Activated T-helper 2 cell treated with anti-CD3 and anti-CD28 coated beads, Interferon-gamma antibody, Interleukin-2, Interleukin-4, amounts not matched to agents 10 μg/mL and 5 μg/mL and 100 μg/mL, durations not matched to agents 14 hours and 24 hours and 36 hours (primary cell): ENCODE results near the gene ZFYVE26. TPM values are rescaled to one million over a fixed set of nuclear protein-coding genes. Genes with fewer than 3 reads are reported as not detected.
"Not testable (repeated sequence)": the region's sequence is repeated elsewhere in the genome, so short reads cannot be mapped to it uniquely, and the experiment has no call there.

Experiments
- DNase-seq: peaks from one replicate; pipeline ENCODE4 v3.0.0; 2021; ENCODE audit warnings: low spot score
- H3K27ac Mint-ChIP-seq: one replicate; pipeline ENCODE4 v1.8.0; 2021; ENCODE audit warnings: mixed read lengths
- H3K27me3 Mint-ChIP-seq: one replicate; pipeline ENCODE4 v1.8.0; 2021; ENCODE audit warnings: low read depth, mixed read lengths
- H3K36me3 Mint-ChIP-seq: one replicate; pipeline ENCODE4 v1.8.0; 2021; ENCODE audit warnings: low read depth, mixed read lengths
- H3K4me1 Mint-ChIP-seq: one replicate; pipeline ENCODE4 v1.8.0; 2021; ENCODE audit warnings: low read depth, mixed read lengths
- H3K4me3 Mint-ChIP-seq: one replicate; pipeline ENCODE4 v1.8.0; 2021; ENCODE audit warnings: low read depth, mild to moderate bottlenecking, moderate library complexity, mixed read lengths
- H3K9me3 Mint-ChIP-seq: one replicate; pipeline ENCODE4 v1.8.0; 2021; ENCODE audit warnings: mixed read lengths
- intact Hi-C: fragments of 100-400 bp; cut with micrococcal nuclease; formaldehyde crosslinking; loops from one replicate; pipeline ENCODE4 v1.15.1; 2023
- total RNA-seq: library from RNA; stranded (reverse); gene quantifications from 2 replicates; pipeline ENCODE4 v1.2.3, GENCODE V29; 2022

ZFYVE26 gene
- total RNA-seq, 1 donor from 2014 or later, result 16.0 TPM

DNA sequence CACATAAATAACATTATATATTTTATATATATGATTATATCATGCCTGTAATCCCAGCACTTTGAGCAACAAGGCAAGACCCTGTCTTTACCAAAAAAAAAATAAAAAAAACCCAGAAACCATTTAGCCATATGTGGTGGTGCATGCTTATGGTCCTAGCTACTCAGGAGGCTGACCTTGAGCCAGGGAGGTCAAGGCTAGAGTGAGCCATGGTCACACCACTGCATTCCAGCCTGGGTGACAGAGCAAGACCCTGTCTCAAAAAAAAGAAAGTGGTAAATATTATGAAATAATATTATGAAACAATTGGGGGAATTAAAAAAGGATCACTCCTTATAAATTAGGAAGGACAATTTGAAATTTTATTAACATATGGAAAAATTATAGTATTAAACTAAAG is 19.2 kb upstream of the ZFYVE26 start:
- intact Hi-C loops, result no loop called here
- Mint-ChIP-seq H3K4me1 (no peaks in the 10 kb centered on the region), H3K27me3 (no peaks in the 10 kb centered on the region), H3K27ac (no peak overlapping the region), H3K9me3 (no peaks in the 10 kb centered on the region), H3K4me3 (no peak overlapping the region), H3K36me3 (peaks cover 5% of the 10 kb centered on the region)
- DNase-seq, result no peak

DNA sequence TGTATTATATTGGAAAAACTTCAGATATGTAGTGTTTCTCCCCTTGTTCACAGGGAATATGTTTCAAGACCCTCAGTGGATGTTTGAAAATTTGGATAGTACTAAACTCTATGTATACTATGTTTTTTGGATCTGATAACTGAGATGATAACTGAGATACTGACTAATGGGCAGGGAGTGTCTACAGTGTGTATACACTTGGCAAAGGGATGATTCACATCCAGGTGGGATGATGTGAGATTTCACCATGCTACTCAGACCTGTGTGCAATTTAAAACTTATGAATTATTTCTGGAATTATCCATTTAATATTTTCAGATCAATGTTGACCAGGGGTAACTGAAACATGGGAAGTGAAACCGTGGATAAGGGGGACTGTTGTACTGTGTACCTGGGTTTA is 17.0 kb upstream of the ZFYVE26 start:
- intact Hi-C loops, result no loop called here
- Mint-ChIP-seq H3K9me3 (peaks cover 3% of the 10 kb centered on the region), H3K27me3 (no peaks in the 10 kb centered on the region), H3K4me1 (no peaks in the 10 kb centered on the region), H3K36me3 (peaks cover 16% of the 10 kb centered on the region), H3K4me3 (no peak overlapping the region), H3K27ac (no peak overlapping the region)
- no peak for DNase-seq

GRCh38 chr14:67831113-67831512 is 14.7 kb upstream of the ZFYVE26 start:
- peaks cover 30% of the 10 kb centered on the region for H3K36me3 Mint-ChIP-seq
- DNase-seq, result no peak
- H3K27ac Mint-ChIP-seq, result no peak overlapping the region
- no peaks in the 10 kb centered on the region for H3K4me1 Mint-ChIP-seq
- intact Hi-C loops, result no loop called here
- peaks cover 4% of the 10 kb centered on the region for H3K9me3 Mint-ChIP-seq
- H3K4me3 Mint-ChIP-seq, result no peak overlapping the region
- no peaks in the 10 kb centered on the region for H3K27me3 Mint-ChIP-seq

- Mint-ChIP-seq H3K9me3 (no peaks in the 10 kb centered on the region), H3K27me3 (no peaks in the 10 kb centered on the region), H3K4me1 (peaks cover 25% of the 10 kb centered on the region), H3K36me3 (peaks cover 5% of the 10 kb centered on the region), H3K4me3 (peak overlapping the region; percentile 96), H3K27ac (peak overlapping the region; percentile 92)
- intact Hi-C loops, result no loop called here
- no peak for DNase-seq
These were observed 4.7 kb upstream of the ZFYVE26 start for GRCh38 chr14:67821121-67821520.

DNA sequence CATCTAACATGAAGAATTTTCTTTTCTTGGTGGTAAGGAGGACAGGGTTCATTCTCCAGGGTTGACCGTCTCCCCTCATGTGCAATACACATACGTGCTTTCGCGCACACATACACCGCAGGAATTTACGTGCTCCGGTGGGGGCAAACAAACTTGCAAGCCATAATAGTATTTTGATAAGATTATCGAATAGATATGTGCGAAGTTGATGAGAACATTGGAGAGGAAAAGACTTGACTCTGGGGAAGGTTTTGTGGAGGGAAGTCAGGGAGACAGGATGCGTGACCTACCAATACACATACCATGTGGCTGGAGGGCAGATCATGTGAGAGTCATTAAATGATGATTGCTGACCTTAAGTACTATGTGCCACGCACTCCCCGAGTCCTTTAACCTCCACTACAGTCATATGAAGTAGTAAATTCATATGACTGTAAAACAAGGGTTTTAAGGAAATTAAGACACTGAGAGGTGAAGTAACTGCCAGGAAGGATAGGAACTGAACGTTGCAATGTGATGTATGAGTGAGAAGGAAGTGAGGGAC is 4.1 kb upstream of the ZFYVE26 start:
- no peaks in the 10 kb centered on the region for H3K9me3 Mint-ChIP-seq
- no peaks in the 10 kb centered on the region for H3K36me3 Mint-ChIP-seq
- H3K27me3 Mint-ChIP-seq, result no peaks in the 10 kb centered on the region
- intact Hi-C loops, result no loop called here
- H3K27ac Mint-ChIP-seq, result peak overlapping the region; percentile 92
- peaks cover 29% of the 10 kb centered on the region for H3K4me1 Mint-ChIP-seq
- H3K4me3 Mint-ChIP-seq, result peak overlapping the region; percentile 96
- DNase-seq, result no peak

- Mint-ChIP-seq H3K4me3 (peak within 1 kb of the TSS; percentile 96), H3K36me3 (no peaks in the 10 kb centered on the region), H3K4me1 (peaks cover 36% of the 10 kb centered on the region), H3K27me3 (no peaks in the 10 kb centered on the region), H3K27ac (peak within 1 kb of the TSS; percentile 92), H3K9me3 (no peaks in the 10 kb centered on the region)
- DNase-seq, result peak; percentile 84
- intact Hi-C loops, result loop anchor here (5.0 kb wide), 3 partner anchors 122 to 973 kb away; partner anchors contain the start of genes PIGH, RDH11 and ZFP36L1
These were observed 3.4 kb upstream of the ZFYVE26 start, which contains the start of gene RAD51B for GRCh38 chr14:67819563-67820421. RAD51B (plus strand) TSS chr14:67819779.

DNA sequence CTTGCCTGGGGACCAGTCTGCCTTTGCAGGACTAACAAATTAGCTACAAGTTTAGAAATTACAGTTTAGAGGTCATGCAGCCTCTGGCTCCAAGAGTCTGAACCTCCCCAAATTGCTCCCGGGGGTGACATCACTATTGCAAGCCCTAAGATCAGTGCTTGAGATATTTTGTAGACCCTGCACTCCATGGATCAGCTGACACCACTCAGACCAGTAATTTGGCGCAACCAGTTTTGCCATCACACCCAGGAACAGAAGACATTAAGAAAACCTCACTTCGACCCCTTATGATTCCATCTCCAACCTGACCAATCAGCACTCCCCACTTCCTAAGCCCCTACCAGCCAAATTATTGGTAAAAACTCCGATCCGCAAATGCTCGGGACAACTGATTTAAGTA is 2.1 kb upstream of the ZFYVE26 start:
- not testable (repeated sequence) for H3K27me3 Mint-ChIP-seq, H3K36me3 Mint-ChIP-seq, DNase-seq, H3K9me3 Mint-ChIP-seq
- Mint-ChIP-seq H3K4me1 (peaks cover 40% of the 10 kb centered on the region), H3K4me3 (peak overlapping the region; percentile 96), H3K27ac (peak overlapping the region; percentile 16)
- intact Hi-C loops, result loop anchor here (5.0 kb wide), 3 partner anchors 121 to 974 kb away; partner anchors contain the start of genes PIGH, RDH11 and ZFP36L1

DNA sequence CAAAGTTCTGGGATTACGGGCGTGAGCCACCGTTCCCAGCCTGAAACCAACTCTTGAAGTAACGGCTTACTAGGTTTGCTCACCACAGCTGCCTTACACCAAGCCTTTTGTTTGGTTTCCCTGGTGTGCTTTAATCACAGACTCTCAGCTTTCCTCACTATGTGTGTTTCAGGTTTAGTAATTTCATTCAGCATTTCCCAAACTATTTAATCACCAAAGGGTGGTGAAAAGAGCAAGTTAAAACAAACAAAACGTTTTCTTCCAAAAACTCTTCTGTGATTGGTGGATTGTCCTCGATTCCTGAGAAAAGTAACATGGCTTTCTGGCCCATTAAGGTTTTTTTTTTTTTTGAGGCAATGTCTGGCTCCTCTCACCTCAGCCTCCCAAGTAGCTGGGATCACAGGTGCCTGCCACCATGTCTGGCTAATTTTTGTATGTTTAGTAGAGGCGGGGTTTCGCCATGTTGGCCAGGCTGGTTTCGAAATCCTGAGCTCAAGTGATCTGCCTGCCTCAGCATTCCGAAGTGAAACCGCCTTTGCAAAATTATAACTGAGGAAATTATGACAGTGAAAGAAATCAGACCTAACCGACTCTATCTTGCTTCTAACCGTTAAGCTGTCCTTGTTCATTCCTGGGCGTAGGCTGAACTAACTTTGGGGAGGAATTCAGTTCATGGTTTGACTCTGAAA is 1.5 kb upstream of the ZFYVE26 start:
- no peaks in the 10 kb centered on the region for H3K9me3 Mint-ChIP-seq

DNA sequence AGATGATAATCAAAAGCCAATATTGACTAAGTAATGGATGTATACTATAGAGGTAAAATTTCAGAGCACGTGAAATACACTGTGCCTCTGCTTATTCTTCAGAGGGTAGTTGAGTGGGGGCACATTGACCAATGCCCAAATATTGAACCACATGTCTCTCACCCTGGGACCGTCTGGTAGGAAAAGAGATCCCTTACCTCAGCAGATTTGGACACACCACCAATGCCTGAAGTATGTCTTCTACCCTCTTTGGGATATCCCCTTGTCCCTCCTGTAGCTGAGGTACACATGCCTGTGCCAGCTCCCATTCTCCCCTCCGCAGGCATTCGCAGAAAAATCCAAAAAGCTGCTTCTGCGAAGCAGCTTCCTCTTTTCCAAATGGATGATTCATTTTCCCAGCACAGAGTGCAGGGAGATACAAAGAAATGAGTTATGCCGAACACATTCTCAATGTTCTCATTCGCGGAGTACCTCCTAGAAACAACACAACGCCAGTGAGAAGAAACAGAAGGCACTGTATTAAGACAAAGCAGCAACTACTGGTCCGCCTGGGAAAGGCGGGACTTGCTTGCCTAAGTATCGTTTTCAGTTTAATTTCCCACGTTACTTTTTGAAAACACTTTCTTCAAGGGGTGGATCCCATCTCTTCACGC is 691 bp downstream of the ZFYVE26 start:
- no peak for DNase-seq
- no peaks in the 10 kb centered on the region for H3K9me3 Mint-ChIP-seq
- peak overlapping the region; percentile 94 for H3K27ac Mint-ChIP-seq
- intact Hi-C loops, result loop anchor here (1.0 to 5.0 kb wide), 5 partner anchors 118 to 1162 kb away; partner anchors contain the start of genes EIF2S1, PIGH, RDH11 and ZFP36L1
- peaks cover 11% of the 10 kb centered on the region for H3K36me3 Mint-ChIP-seq
- H3K4me1 Mint-ChIP-seq, result peaks cover 33% of the 10 kb centered on the region
- peak overlapping the region; percentile 87 for H3K4me3 Mint-ChIP-seq
- no peaks in the 10 kb centered on the region for H3K27me3 Mint-ChIP-seq

More for the DNA sequence above, 1.5 kb upstream of the ZFYVE26 start:
- Mint-ChIP-seq H3K4me3 (peak overlapping the region; percentile 96), H3K36me3 (peaks cover 3% of the 10 kb centered on the region), H3K4me1 (peaks cover 40% of the 10 kb centered on the region), H3K27ac (no peak overlapping the region), H3K27me3 (no peaks in the 10 kb centered on the region)
- intact Hi-C loops, result loop anchor here (5.0 kb wide), 3 partner anchors 121 to 974 kb away; partner anchors contain the start of genes PIGH, RDH11 and ZFP36L1
- DNase-seq, result no peak

- no peaks in the 10 kb centered on the region for H3K9me3 Mint-ChIP-seq
- peak overlapping the region; percentile 87 for H3K4me3 Mint-ChIP-seq
- H3K27ac Mint-ChIP-seq, result peak overlapping the region; percentile 31
- no peaks in the 10 kb centered on the region for H3K27me3 Mint-ChIP-seq
- H3K4me1 Mint-ChIP-seq, result peaks cover 28% of the 10 kb centered on the region
- peaks cover 11% of the 10 kb centered on the region for H3K36me3 Mint-ChIP-seq
- DNase-seq, result no peak
- intact Hi-C loops, result loop anchor here (5.0 kb wide), 3 partner anchors 118 to 977 kb away; partner anchors contain the start of genes PIGH, RDH11 and ZFP36L1
These were observed 1.6 kb downstream of the ZFYVE26 start for GRCh38 chr14:67814821-67815220.

GRCh38 chr14:67806246-67806645 is 10.1 kb downstream of the ZFYVE26 start:
- H3K27ac Mint-ChIP-seq, result no peak overlapping the region
- no peak for DNase-seq
- no peaks in the 10 kb centered on the region for H3K4me1 Mint-ChIP-seq
- intact Hi-C loops, result no loop called here
- H3K4me3 Mint-ChIP-seq, result no peak overlapping the region
- H3K36me3 Mint-ChIP-seq, result peaks cover 32% of the 10 kb centered on the region
- H3K27me3 Mint-ChIP-seq, result no peaks in the 10 kb centered on the region
- H3K9me3 Mint-ChIP-seq, result no peaks in the 10 kb centered on the region

- H3K4me3 Mint-ChIP-seq, result no peak overlapping the region
- no peak overlapping the region for H3K27ac Mint-ChIP-seq
- H3K4me1 Mint-ChIP-seq, result no peaks in the 10 kb centered on the region
- intact Hi-C loops, result no loop called here
- no peaks in the 10 kb centered on the region for H3K9me3 Mint-ChIP-seq
- H3K36me3 Mint-ChIP-seq, result peaks cover 40% of the 10 kb centered on the region
- H3K27me3 Mint-ChIP-seq, result no peaks in the 10 kb centered on the region
- no peak for DNase-seq
These were observed 15.6 kb downstream of the ZFYVE26 start for GRCh38 chr14:67800743-67801142.
